HG02840 (cell line): ENCODE results near the gene ACYP2.
"Not testable (repeated sequence)": the region's sequence is repeated elsewhere in the genome, so short reads cannot be mapped to it uniquely, and the experiment has no call there.

Experiments
- ATAC-seq: cut with Tn5 transposase; IDR thresholded peaks from one replicate; pipeline ENCODE4 v1.9.1; 2021; ENCODE audit warnings: mild to moderate bottlenecking, moderate library complexity, moderate number of reproducible peaks; ENCODE audit not compliant: unreplicated experiment, low FRiP score

ACYP2 gene

DNA sequence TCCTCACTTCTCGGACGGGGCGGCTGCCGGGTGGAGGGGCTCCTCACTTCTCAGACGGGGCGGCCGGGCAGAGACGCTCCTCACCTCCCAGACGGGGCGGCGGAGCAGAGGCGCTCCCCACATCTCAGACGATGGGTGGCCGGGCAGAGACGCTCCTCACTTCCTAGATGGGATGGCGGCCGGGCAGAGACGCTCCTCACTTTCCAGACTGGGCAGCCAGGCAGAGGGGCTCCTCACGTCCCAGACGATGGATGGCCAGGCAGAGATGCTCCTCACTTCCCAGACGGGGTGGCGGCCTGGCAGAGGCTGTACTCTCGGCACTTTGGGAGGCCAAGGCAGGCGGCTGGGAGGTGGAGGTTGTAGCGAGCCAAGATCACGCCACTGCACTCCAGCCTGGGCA, 19.3 kb upstream of the ACYP2 start:
- not testable (repeated sequence) for ATAC-seq

DNA sequence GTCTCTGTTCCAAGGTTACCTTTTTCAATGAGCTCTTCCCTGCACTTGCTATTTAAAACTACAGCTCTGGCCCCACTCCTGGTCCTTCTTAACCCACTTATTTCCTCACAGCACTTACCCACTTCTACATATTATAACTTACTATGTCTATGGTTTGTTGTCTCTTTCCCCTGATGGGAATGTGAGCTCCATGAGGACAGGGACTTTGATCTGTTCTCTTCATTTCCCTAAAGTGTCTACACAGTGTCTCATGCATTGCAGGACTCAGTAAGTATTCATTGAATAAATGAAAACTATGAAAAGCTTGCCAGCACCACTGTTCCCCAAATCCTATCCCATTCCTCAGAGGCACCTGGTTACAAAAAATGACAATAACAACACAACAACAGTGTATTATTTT, 18.3 kb upstream of the ACYP2 start:
- no peak for ATAC-seq

DNA sequence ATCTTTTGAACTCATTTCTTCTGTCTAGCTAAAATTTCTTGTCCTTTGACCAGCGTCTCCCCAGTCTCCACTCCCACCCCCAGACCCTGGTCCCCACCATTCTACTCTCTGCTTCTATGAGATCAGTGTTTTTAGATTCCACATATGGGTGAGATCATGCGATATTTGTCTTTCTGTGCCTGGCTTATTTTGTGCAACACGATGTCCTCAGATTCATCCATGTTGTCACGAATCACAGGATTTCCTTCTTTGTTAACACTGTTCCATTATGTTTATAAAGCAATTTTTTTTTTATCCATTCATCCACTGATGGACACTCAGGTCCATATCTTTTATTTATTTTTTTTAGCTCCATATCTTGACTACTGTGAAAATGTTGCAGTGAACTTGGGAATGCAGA, 16.0 kb upstream of the ACYP2 start:
- ATAC-seq: no peak

DNA sequence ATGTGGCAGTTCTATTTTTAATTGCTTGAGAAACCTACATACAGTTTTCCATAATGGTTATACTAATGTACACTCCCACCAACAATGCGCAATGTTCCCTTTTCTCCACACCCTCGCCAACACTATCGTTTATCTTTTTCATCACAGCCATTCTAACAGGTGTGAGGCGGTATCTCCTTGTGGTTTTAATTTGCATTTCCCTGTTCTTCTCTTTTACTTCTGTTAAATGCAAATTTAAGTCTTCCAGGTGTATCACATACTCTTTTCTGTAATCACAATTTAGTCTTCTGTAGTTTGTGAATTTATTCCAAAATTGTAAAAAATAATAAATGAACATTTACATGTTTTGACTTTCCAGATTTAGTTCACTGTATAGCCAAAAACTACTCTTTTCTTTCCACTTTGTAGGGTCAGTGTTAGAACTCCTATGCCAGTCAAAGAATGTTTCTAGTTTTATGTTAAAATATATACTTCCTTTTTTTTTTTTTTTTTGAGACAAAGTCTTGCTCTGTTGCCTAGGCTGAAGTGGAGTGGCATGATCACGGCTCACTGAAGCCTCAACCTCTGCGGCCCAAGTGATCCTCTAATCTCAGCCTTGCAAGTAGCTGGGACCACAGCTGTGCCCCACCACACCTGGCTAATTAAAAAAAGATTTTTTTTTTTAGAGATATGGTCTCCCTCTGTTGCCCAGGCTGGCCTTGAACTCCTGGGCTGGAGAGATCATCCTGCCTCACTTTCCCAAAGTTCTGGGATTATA, 15.4 kb upstream of the ACYP2 start:
- ATAC-seq: peak; percentile 82

DNA sequence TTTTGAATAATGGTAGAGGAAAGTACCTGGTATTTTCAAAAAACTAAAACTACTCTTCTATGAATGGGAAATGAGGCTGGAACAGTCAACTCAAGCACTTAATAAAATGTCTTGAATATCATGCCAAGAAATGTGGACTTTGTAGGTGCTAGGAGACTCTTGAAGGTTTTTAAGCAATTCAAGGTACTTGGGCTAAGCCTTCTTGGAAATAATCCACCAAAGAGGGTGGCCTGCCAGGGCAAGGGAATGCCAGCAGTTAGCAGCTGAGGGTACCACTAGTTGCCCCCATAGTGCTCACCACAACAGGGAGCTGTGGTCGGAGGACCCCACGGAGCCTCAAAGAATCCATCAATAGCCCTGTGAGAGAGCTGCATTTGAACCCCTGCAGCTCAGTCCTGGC, 14.6 kb upstream of the ACYP2 start:
- ATAC-seq: no peak

DNA sequence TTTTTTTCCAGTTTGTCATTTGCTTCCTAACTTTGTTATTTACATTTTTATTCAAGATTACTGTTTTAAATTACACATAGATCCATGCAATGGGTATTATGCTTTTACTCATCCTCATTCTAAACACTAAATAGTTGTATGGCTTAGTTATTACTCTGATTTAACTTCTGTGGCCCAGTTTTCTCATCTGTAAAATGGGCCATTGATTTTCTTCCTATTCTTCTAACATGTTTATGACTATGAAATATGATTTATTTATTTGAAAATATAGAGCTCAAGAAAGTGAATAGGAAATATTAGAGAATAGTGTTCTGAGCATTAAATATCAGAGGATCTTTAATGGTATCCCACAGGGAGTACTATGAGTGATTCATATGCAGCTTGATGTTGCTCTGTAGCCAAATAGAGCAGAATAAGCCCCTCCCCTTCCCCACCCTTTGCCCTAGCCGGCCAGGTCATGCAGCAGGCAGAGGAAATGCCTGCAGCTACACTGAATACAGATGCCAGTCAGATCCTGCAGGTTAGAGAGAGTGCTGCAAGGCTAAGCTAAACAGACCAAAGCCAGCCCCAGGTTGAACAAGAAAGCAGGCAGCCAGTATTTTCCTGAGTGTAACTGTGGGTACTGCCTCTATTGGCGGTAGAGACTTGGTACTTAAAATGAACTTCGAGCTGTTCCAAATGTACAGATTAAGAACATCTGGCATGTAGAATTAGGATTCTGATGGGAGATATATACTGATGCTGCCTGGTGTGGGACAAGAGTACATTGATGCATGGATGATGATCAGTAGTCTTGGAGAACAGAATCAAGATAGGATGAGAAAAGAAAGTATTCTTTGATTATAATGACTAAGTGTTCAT, 11.7 kb upstream of the ACYP2 start:
- ATAC-seq: no peak

DNA sequence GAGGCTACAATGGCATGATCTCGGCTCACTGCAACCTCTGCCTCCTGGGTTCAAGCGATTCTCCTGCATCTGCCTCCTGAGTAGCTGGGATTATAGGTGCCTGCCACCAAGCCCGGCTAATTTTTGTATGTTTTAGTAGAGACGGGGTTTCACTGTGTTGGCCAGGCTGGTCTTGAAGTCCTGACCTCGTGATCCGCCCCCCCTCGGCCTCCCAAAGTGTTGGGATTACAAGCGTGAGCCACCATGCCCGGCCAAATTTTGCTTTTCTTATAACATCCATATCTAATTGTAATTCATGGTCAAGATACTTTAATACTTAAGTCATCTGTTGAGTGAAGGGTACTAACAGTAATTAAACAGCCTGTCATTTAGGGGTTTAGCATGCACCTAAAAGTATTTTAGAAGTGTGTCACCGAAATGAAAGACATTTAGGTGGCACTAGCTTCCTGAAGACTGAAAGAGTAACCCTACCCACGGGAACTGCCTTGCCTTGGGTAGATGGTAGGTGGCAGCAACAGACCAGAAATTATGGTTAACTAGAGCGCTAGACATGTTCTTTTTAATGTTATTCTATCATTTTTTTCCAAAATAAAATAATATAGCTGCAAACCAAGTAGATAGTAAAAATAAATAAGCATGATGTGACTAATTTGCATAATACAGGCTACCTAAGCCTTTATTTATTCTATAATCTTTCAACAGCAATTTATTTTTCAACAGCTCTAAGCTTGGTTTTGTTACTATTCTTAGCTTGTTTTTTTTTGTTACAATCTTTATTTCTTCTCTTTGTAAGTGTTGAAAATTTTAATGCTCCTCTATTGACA, 8.6 kb upstream of the ACYP2 start:
- ATAC-seq: no peak

DNA sequence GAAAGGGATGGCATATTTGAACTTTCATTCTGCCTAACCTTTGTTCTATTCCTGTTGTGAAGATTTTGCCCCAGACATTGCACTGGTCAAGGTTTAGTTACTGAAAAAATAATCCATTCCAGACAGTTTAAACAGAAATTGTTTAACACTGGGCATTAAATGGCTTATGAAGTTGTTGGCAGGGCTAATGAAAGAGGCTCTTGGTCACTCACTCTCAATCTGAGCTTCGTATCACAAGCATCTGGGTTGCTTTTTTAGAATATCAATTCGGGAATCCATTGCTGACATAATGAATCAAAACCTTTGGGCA, 8.0 kb upstream of the ACYP2 start:
- ATAC-seq: no peak

DNA sequence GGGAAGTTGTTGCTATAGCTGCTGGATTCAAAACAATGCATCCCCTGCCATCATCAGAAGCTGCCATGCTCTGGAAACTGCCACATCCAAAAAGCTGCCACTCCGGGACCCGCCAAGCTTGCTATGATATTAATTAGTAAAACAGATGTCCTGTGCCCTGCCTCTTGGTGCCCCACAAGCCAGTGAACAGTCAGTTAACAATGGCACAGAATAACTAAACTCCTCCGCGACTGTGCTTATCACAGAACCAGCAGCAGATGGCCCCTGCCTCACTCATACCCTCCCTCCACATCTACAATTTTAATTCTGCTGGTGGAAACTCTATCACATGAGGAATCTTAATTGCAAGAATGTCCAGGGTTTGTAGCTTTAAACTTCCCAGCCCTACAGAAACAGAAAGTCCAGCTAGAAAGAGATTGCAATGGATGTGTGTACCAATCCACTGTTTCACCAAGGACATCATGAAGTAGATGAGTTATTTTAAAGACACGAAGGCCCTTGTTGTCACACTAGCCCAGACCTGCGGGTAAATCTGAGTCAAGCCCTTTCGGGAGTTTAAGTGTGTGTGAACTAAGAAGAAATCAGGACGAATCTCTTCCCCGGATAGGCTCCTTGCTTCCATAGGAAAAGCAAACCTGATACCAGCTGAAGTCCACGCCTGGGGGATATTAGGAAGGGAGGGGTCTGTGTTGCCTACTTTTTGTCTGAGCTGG, 7.4 kb upstream of the ACYP2 start:
- no peak for ATAC-seq

DNA sequence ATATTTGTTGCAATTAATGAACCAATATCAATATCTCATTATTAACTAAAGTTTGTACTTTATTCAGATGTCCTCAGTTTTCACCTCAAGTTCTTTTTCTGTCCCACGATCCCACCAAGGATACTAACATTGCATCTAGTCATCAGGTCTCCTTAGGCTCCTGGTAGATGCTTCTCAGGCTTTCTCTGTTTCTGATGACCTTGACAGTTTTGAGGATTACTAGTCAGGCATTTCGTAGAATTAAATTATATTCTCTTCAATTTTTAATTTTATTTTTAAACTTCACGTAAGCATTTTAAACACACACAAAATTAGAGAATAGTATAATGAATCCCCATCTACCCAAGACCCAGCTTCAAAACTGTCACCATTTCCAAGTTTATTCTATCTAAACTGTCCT, 5.6 kb upstream of the ACYP2 start:
- no peak for ATAC-seq

DNA sequence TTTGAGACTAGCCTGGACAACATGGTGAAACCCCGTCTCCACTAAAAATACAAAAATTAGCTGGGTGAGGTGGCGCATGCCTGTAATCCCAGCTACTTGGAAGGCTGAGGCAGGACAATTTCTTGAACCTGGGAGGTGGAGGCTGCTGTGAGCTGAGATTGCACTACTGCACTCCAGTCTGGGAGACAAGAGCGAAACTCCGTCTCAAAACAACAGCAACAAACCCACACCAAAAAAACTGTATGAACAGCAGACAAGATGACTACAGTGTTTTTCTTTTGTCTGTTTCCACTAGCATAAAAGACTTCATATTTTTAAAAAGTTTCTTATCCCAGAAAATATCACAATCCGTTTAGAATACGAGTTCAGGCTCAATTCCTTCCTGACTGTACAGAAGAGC, 936 bp upstream of the ACYP2 start:
- not testable (repeated sequence) for ATAC-seq

DNA sequence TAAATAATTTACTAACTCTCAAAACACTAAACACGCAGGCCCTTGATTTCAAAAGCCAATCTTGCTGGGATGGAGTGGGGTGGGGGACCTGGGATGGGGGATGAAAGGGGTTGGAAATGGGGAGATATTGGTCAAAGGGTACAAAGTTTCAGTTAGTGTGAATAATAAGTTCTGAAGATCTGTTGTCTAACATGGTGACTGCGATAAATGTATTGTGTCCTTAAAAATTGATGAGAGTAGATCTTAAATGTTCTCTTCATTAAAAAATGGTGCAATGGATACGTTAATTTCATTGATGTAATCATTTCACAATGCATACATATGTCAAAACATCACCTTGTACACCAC, 505 bp upstream of the ACYP2 start:
- no peak for ATAC-seq

DNA sequence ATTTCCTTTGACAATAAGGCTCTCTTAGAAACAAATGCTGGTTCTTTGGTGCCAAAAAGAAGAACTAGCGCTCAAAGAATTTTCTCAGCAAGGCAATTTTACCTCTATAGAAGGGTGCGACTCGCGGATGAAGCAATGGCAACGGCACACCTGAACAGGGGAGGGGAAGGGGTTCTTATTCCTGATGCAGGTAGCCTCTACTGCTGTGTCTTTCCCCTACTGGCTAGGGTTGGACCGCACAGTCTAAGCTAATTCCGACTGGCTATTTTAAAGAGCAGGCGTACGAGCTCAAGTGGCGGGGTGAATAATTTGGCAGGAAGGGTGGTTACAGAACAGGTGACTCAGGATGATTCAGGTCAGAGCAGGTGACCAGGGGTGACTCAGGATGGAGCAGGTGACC, 1.2 kb downstream of the ACYP2 start:
- not testable (repeated sequence) for ATAC-seq

DNA sequence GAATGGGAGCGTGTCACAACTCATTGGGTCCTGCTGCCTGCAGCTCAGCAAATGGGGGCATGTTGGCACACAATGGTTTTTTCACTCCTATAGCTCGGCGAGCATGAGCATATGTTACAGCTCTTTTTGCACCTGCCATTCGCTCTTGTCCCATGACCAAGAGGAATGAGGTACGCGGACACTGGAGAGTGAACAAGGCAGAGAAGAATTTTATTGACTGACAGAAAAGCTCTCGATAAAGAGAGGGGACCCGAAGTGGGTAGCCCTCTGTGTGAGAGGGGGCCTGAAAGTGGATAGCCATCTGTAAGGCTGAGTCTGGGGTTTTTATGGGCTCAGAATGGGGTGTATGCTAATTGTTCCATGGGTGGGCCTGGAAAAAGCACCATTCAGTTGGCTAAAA, 5.5 kb downstream of the ACYP2 start:
- no peak for ATAC-seq

DNA sequence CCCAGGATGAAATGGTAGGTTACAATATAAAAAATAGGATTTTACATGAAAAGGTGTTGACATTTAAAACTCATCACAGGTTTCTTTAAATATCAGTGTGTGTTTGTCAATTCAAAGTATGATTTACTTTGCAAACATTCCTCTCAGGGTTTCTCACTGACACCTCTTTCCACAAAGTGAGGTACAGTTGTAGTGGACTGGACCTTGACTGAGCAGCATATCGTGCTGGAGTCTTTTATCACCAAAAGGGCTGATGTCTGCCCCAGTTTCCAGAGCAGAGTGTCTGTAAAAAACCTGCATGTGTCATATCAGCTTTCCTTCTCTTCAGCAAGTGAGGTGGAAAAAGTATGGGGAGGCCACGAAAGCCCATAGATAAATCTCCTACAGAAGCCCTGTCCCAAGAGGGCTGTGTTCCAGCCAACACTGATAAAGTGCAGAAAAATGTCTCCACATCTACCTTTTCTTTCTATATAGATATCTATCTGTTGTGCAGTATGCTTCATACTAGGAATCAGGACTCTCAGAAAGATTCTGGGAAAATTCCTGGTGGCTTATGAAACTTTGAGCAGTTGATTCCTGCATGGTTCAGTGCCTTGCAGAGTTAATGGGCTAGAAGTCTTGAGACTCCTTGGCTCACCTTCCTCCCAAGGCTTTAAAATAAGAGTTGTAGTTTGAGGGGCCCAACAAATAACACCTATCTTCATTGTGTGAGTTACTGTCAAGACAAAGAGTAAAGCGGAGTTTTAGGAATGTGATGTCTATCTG, 6.9 kb downstream of the ACYP2 start:
- no peak for ATAC-seq

DNA sequence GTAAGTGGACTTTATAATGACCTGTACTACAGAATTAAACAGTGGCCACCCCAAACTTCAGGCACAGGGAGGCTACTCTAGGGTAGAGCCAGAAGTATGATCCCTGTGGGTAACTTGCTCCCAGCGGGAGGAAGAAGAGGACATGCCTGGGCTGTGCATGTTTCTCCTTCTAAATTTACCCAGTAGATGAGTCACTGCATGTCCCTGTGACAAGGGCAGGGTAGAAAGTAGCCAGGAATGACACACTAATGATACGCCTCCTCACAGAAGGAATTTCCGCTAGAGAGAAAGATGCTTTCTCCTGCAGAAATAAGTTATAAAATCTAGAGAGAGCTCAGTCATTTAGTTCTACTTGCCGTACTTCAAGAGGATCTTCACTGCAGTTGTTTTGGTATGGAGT, 7.5 kb downstream of the ACYP2 start:
- ATAC-seq: no peak

DNA sequence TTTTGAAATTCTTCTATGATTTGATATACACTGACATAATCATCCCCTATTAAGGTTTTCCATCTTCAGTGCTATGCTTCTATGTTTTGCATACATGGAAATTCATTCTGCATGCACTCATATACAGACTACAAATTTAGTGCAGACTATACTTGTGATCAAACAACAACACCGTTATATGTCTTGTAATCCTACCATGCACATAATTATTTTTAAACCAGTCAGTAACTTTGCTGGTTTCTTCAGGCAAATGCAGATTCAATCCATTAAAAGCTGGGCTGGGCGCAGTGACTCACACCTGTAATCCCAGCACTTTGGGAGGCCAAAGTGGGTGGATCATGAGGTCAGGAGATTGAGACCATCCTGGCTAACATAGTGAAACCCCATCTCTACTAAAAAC, 11.8 kb downstream of the ACYP2 start:
- not testable (repeated sequence) for ATAC-seq

DNA sequence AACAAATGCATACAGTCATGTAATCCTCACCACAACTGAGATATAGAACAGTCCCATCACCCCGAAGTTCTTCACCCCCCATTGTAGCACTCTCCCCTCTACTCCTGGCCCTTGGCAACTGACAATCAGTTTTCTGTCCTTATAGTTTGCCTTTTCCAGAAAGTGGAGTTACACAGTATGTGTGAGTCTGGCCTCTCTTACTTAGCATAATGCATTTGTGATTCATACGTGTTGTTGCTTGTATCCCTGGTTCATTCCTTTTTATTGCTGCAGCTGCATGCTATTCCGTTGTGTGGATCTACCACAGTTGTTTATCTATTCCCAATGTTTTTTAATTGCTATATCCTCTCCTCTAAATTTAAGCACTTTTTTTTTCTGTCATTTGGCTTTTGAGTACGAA, 17.6 kb downstream of the ACYP2 start:
- no peak for ATAC-seq

DNA sequence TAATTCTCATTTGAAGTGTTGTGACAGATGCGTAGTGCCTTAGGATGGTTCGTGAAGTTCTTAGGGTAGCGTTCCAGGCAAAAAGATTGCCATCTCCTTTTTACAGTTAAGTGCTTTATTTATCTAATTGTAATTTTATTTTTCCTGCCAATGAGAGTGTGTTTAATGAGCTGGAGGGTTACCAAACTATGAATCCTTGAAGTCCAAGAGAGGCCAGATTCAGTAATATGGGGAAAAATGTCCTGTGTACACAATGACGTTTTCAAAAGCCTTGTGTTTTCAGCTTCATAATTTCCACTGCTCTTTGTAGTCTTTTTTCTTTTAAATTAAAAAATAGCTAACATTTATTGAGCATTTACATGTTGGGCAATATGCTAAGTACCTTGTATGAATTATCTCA, 23.8 kb downstream of the ACYP2 start:
- ATAC-seq: no peak

DNA sequence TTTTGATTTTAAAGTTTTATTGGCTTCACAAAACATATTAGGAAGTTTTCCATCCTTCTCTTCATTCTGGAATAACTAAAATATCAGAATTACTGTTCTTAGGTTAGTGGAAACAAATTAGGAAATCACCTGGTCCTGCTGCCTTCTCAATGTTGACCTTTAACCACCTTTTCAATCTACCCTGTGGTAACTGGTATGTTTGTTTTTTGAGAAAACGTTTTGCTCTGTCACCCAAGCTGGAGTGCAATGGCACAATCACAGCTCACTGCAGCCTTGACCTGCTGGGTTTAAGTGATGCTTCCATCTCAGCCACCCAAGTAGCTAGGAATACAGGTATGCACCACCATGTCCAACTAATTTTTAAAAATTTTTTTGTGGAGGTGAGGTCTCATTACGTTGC, 28.4 kb downstream of the ACYP2 start:
- no peak for ATAC-seq
